Caco-2 (cell line): ENCODE measurements around the gene ACHE. TPM values are rescaled to one million over a fixed set of nuclear protein-coding genes. Genes with fewer than 3 reads are reported as not detected.
A peak's percentile ranks its signal among the peaks of the same experiment; 100 is the strongest.
"Not testable (repeated sequence)": the region's sequence is repeated elsewhere in the genome, so short reads cannot be mapped to it uniquely, and the experiment has no call there.

ENCODE experiments used
- BruUV-seq: library from RNA; stranded (reverse); fragments of 400-500 nt; replicated peaks from 2 replicates; lab custom pipeline; 2021; lab: Mats Ljungman, UMichigan
- CTCF ChIA-PET: fragments of 300-600 bp; sonication (Branson Sonifier 250); formaldehyde crosslinking; loops from one replicate; lab custom pipeline; 2022; ENCODE audit warnings: antibody characterized with exemption; lab: Charles Lee
- POLR2A ChIA-PET: fragments of 300-600 bp; sonication (Branson Sonifier 250); formaldehyde crosslinking; loops from one replicate; lab custom pipeline; 2022; ENCODE audit warnings: antibody characterized with exemption; lab: Charles Lee
- DNase-seq, 2 experiments: peaks; one replicate each; pipeline versions ENCODE4 v3.0.0 to v3.0.0-alpha.2; 2020 to 2022
- H3K27me3 ChIP-seq: replicated peaks from 2 replicates; pipeline ENCODE4 v1.6.0; 2011; ENCODE audit warnings: low read length; ENCODE audit not compliant: control insufficient read depth, insufficient read depth
- H3K36me3 ChIP-seq: 2 replicates; pipeline ENCODE4 v1.5.1; 2011; ENCODE audit warnings: low read length; ENCODE audit not compliant: control insufficient read depth, insufficient read depth
- H3K4me1 ChIP-seq: fragments of 250-450 bp; sonication (Bioruptor Pico); 2 replicates; pipeline ENCODE4 v1.5.1; 2020; ENCODE audit warnings: mild to moderate bottlenecking
- H3K4me3 ChIP-seq: 2 replicates; pipeline ENCODE4 v1.5.1; 2011; ENCODE audit warnings: low read depth, mild to moderate bottlenecking, control low read depth, low read length
- H3K9me3 ChIP-seq: fragments of 250-450 bp; sonication (Bioruptor Pico); 2 replicates; pipeline ENCODE4 v1.5.1; 2020; ENCODE audit warnings: mild to moderate bottlenecking, moderate library complexity
- H3K27ac Mint-ChIP-seq: one replicate; pipeline ENCODE4 v1.8.0; 2022; ENCODE audit warnings: mixed read lengths; ENCODE audit not compliant: unreplicated experiment
- H3K27me3 Mint-ChIP-seq: one replicate; pipeline ENCODE4 v1.8.0; 2022; ENCODE audit warnings: mixed read lengths; ENCODE audit not compliant: insufficient read depth, unreplicated experiment
- H3K36me3 Mint-ChIP-seq: one replicate; pipeline ENCODE4 v1.8.0; 2022; ENCODE audit warnings: mild to moderate bottlenecking, mixed read lengths; ENCODE audit not compliant: insufficient read depth, unreplicated experiment
- H3K4me1 Mint-ChIP-seq: one replicate; pipeline ENCODE4 v1.8.0; 2022; ENCODE audit warnings: low read depth, mixed read lengths; ENCODE audit not compliant: unreplicated experiment
- H3K4me3 Mint-ChIP-seq: one replicate; pipeline ENCODE4 v1.8.0; 2022; ENCODE audit warnings: mild to moderate bottlenecking, moderate library complexity, mixed read lengths; ENCODE audit not compliant: unreplicated experiment
- H3K9me3 Mint-ChIP-seq: one replicate; pipeline ENCODE4 v1.8.0; 2022; ENCODE audit warnings: mixed read lengths; ENCODE audit not compliant: unreplicated experiment
- CTCF ChIP-seq, 2 experiments: fragments of 200-600 bp in 1 of 2; IDR thresholded peaks; 1 replicate in 1 of 2; 2 replicates in 1 of 2; pipeline versions ENCODE4 v1.5.1 to v1.8.0; 2011 to 2022; ENCODE audit warnings: antibody characterized with exemption in 1 of 2, control low read depth in 1 of 2, inconsistent platforms in 1 of 2, low read depth in 1 of 2, low read length in 1 of 2, mild to moderate bottlenecking in 1 of 2, moderate library complexity in 1 of 2; ENCODE audit not compliant: insufficient read depth in 1 of 2, severe bottlenecking in 1 of 2, unreplicated experiment in 1 of 2
- intact Hi-C: fragments of 100-400 bp; cut with micrococcal nuclease; formaldehyde crosslinking; loops from one replicate; pipeline ENCODE4 v1.10.0; 2022; ENCODE audit not compliant: unreplicated experiment
- total RNA-seq: library from RNA; stranded (reverse); gene quantifications from 2 replicates; pipeline ENCODE4 v1.2.3, GENCODE V29; 2022

Gene ACHE
- total RNA-seq, 1 experiment from 2014 or later: 19.0 TPM

- H3K9me3 Mint-ChIP-seq: peaks cover under 1% of the 10 kb centered on the region
- peaks cover 11% of the 10 kb centered on the region for H3K4me1 Mint-ChIP-seq
- H3K27ac Mint-ChIP-seq: peak overlapping the region; percentile 2
- BruUV-seq: no TSS peak
- peak; percentile 68 to 71 for DNase-seq
- Histone ChIP-seq H3K36me3 (no peaks in the 10 kb centered on the region), H3K4me1 (peaks cover 13% of the 10 kb centered on the region), H3K9me3 (peaks cover 15% of the 10 kb centered on the region), H3K27me3 (no peaks in the 10 kb centered on the region), H3K4me3 (no peak overlapping the region)
- CTCF ChIA-PET: interaction anchor here (0.5 to 1.5 kb wide), 4 partner anchors 24 to 202 kb away, joined by 4 to 7 read pairs (median 5); partner anchors contain the start of gene UFSP1
- no peak for TF ChIP-seq CTCF (IDR thresholded peaks at IDR 0.05; ENCODE audit: insufficient read depth in 1 of 2, low read depth in 1 of 2, low read length in 1 of 2, severe bottlenecking in 1 of 2, unreplicated experiment in 1 of 2)
- POLR2A ChIA-PET: interaction anchor here (1.1 kb wide), 1 partner anchor 53 kb away, joined by 3 read pairs; the partner anchor contains the start of gene UFSP1
- H3K4me3 Mint-ChIP-seq: peak overlapping the region; percentile 21
- intact Hi-C loops: loop anchor here (1.0 to 2.0 kb wide), 3 partner anchors 10 to 45 kb away; no protein-coding TSS in a partner anchor
- H3K27me3 Mint-ChIP-seq: no peaks in the 10 kb centered on the region
- peaks cover 6% of the 10 kb centered on the region for H3K36me3 Mint-ChIP-seq
These were observed 46.5 kb upstream of the ACHE start for GRCh38 chr7:100942045-100942774.

- peaks cover 40% of the 10 kb centered on the region for H3K9me3 ChIP-seq
- H3K36me3 ChIP-seq, H3K4me1 Mint-ChIP-seq, BruUV-seq, H3K27me3 ChIP-seq, POLR2A ChIA-PET, H3K27me3 Mint-ChIP-seq, DNase-seq, H3K4me3 Mint-ChIP-seq, intact Hi-C loops, H3K4me3 ChIP-seq, CTCF ChIA-PET, H3K27ac Mint-ChIP-seq: not testable (repeated sequence)
- H3K9me3 Mint-ChIP-seq: peaks cover 26% of the 10 kb centered on the region
- peaks cover 32% of the 10 kb centered on the region for H3K36me3 Mint-ChIP-seq
- H3K4me1 ChIP-seq: peaks cover 15% of the 10 kb centered on the region
These were observed 40.5 kb upstream of the ACHE start for GRCh38 chr7:100936167-100936566.

GRCh38 chr7:100935381-100935780 is 39.7 kb upstream of the ACHE start:
- Mint-ChIP-seq H3K9me3 (peaks cover 26% of the 10 kb centered on the region), H3K4me1 (peaks cover 14% of the 10 kb centered on the region), H3K36me3 (peaks cover 33% of the 10 kb centered on the region)
- H3K4me3 ChIP-seq, intact Hi-C loops, H3K27me3 ChIP-seq, H3K27ac Mint-ChIP-seq, POLR2A ChIA-PET, BruUV-seq, H3K36me3 ChIP-seq, DNase-seq, H3K4me3 Mint-ChIP-seq, H3K27me3 Mint-ChIP-seq, CTCF ChIA-PET: not testable (repeated sequence)
- peaks cover 37% of the 10 kb centered on the region for H3K9me3 ChIP-seq
- peaks cover 23% of the 10 kb centered on the region for H3K4me1 ChIP-seq

GRCh38 chr7:100933734-100934133 is 38.0 kb upstream of the ACHE start:
- Mint-ChIP-seq H3K36me3 (peaks cover 29% of the 10 kb centered on the region), H3K4me3 (no peak overlapping the region), H3K27ac (peak overlapping the region; percentile 39), H3K4me1 (peaks cover 19% of the 10 kb centered on the region), H3K9me3 (peaks cover 26% of the 10 kb centered on the region), H3K27me3 (no peaks in the 10 kb centered on the region)
- DNase-seq: peak in 1 of 2 experiments; percentile 44
- intact Hi-C loops: loop anchor here (2.0 kb wide), 1 partner anchor 37 kb away; no protein-coding TSS in a partner anchor
- no peaks in the 10 kb centered on the region for H3K27me3 ChIP-seq
- ChIA-PET POLR2A (no interaction called here), CTCF (no interaction called here)
- H3K9me3 ChIP-seq: peaks cover 31% of the 10 kb centered on the region
- no peaks in the 10 kb centered on the region for H3K36me3 ChIP-seq
- H3K4me3 ChIP-seq: no peak overlapping the region
- no TSS peak for BruUV-seq
- TF ChIP-seq CTCF (IDR thresholded peaks at IDR 0.05; ENCODE audit: insufficient read depth in 1 of 2, low read depth in 1 of 2, low read length in 1 of 2, severe bottlenecking in 1 of 2, unreplicated experiment in 1 of 2): no peak
- H3K4me1 ChIP-seq: peaks cover 37% of the 10 kb centered on the region
